ENCODE results near the gene GALK2. TPM values are rescaled to one million over a fixed set of nuclear protein-coding genes. Genes with fewer than 3 reads are reported as not detected.

The GALK2 gene
- total RNA-seq, 1 experiment from 2014 or later, result 13.7 TPM

DNA sequence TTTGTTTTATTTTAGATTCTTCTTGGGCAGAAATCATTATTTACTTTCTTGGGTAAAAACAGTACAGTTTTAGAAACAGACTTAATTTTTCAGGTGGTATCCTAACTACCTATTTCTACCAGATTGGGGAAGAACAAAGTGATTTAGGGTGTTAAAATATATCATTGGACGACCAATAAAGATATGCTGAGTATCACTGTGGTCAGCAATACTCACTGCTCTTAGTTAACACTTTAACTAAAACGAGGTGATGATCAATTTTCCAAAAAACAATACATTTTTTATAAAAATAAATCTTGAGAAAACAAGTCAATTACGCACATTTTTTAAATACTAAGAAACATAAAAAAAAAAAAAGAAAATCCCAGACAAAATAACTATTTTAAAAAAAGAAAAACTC, 18.2 kb upstream of the GALK2 start:
- H3K18ac ChIP-seq (ENCODE audit: insufficient read length, low read depth, low read length), result no peak overlapping the region
- TF ChIP-seq, protein P1, sequence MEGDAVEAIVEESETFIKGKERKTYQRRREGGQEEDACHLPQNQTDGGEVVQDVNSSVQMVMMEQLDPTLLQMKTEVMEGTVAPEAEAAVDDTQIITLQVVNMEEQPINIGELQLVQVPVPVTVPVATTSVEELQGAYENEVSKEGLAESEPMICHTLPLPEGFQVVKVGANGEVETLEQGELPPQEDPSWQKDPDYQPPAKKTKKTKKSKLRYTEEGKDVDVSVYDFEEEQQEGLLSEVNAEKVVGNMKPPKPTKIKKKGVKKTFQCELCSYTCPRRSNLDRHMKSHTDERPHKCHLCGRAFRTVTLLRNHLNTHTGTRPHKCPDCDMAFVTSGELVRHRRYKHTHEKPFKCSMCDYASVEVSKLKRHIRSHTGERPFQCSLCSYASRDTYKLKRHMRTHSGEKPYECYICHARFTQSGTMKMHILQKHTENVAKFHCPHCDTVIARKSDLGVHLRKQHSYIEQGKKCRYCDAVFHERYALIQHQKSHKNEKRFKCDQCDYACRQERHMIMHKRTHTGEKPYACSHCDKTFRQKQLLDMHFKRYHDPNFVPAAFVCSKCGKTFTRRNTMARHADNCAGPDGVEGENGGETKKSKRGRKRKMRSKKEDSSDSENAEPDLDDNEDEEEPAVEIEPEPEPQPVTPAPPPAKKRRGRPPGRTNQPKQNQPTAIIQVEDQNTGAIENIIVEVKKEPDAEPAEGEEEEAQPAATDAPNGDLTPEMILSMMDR (conservative IDR thresholded peaks at IDR 0.05), result no peak
- H3K23me2 ChIP-seq (ENCODE audit: insufficient read length, low read depth, low read length, poor library complexity, severe bottlenecking), result peaks cover 2% of the 10 kb centered on the region
- H2AFZ ChIP-seq (ENCODE audit: low read length), result no peak overlapping the region
- H3K27me3 Mint-ChIP-seq (ENCODE audit: low read depth), result no peaks in the 10 kb centered on the region
- no peak overlapping the region for H2BK5ac ChIP-seq (ENCODE audit: insufficient read length, low read length)
- no peak overlapping the region for H3K23ac ChIP-seq (ENCODE audit: insufficient read length, low read depth, low read length)
- H3K4ac ChIP-seq (ENCODE audit: low read depth, low read length), result no peak overlapping the region
- no CpG with 5 or more reads among the region's 3 CpGs for WGBS (ENCODE audit: extremely low coverage, insufficient read length, low lambda C conversion rate)
- no peaks in the 10 kb centered on the region for H3K27me3 ChIP-seq (ENCODE audit: insufficient read depth, low read length)
- H3K79me1 ChIP-seq (ENCODE audit: insufficient read depth, low read depth, low read length, poor library complexity, severe bottlenecking), result no peaks in the 10 kb centered on the region
- H3K4me3 Mint-ChIP-seq, result no peak overlapping the region
- no peak overlapping the region for H3K27ac ChIP-seq (ENCODE audit: insufficient read length, low read depth, low read length)
- no peak overlapping the region for H3K14ac ChIP-seq (ENCODE audit: insufficient read depth, low read length)
- no peak overlapping the region for H4K91ac ChIP-seq (ENCODE audit: insufficient read length, low read depth, low read length)
- no peaks in the 10 kb centered on the region for H4K20me1 ChIP-seq (ENCODE audit: control insufficient read depth, insufficient read depth, insufficient read length)
- H3K27ac Mint-ChIP-seq, result no peak overlapping the region
- no peak overlapping the region for H3K4me2 ChIP-seq (ENCODE audit: insufficient read depth, insufficient read length, low read length)
- H3K4me1 Mint-ChIP-seq, result peaks cover 28 to 32% of the 10 kb centered on the region in 2 experiments
- H2BK12ac ChIP-seq (ENCODE audit: insufficient read length, low read depth, low read length), result no peak overlapping the region
- no peak overlapping the region for H3K9ac ChIP-seq (ENCODE audit: extremely low read depth, insufficient read length, low read length)
- H4K5ac ChIP-seq (ENCODE audit: insufficient read length, low read depth, low read length), result no peak overlapping the region
- H3K4me1 ChIP-seq (ENCODE audit: insufficient read depth, low read length), result no peaks in the 10 kb centered on the region; the same call in 1 of the 2 replicates
- H3T11ph ChIP-seq (ENCODE audit: low read length), result no peak overlapping the region
- no peak overlapping the region for H2AK5ac ChIP-seq (ENCODE audit: insufficient read length, low read length)
- peaks cover 0 to 3% (median 0%) of the 10 kb centered on the region in 3 experiments; a peak in 1 of 7 replicates for H3K36me3 Mint-ChIP-seq (ENCODE audit: insufficient read depth in 1 of 3, low read depth in 3 of 3)
- H3K9me3 ChIP-seq (ENCODE audit: control insufficient read depth, low read depth, low read length), result no peaks in the 10 kb centered on the region
- no peaks in the 10 kb centered on the region for H3K9me3 Mint-ChIP-seq
- no peak overlapping the region for H3K56ac ChIP-seq (ENCODE audit: insufficient read length, low read depth, low read length)
- no peak overlapping the region for H2BK15ac ChIP-seq (ENCODE audit: low read depth, low read length)
- no peak for DNase-seq
- no peak overlapping the region for H2BK20ac ChIP-seq (ENCODE audit: low read depth, low read length, poor library complexity, severe bottlenecking)
- no peak overlapping the region for H2BK120ac ChIP-seq (ENCODE audit: low read depth, low read length, poor library complexity, severe bottlenecking)
- peaks cover 37% of the 10 kb centered on the region for H3K79me2 ChIP-seq (ENCODE audit: insufficient read depth, low read length)
- no peak overlapping the region for H4K8ac ChIP-seq (replicated peaks; ENCODE audit: insufficient read length, low read depth, low read length)
